Kidney (tissue), 14 donors: ENCODE results near the gene LY6G6F. TPM values are rescaled to one million over a fixed set of nuclear protein-coding genes. Genes with fewer than 3 reads are reported as not detected.

Experiments used
- DNase-seq, 5 donors: peaks; one replicate each; pipeline ENCODE4 v3.0.0-alpha.2; 2013 to 2020
- FAIRE-seq: peaks from 2 replicates; lab custom pipeline; 2012; peaks lifted over from hg19 to GRCh38; lab: Jason Lieb, UNC
- H3K27ac ChIP-seq, 2 donors: one replicate each; pipeline ENCODE4 v1.7.0; 2013; ENCODE audit warnings: low read depth in 2 of 2, low read length in 2 of 2, inconsistent platforms in 1 of 2
- H3K27me3 ChIP-seq: one replicate; pipeline ENCODE4 v1.7.1; 2013; ENCODE audit warnings: low read length, inconsistent platforms; ENCODE audit not compliant: control insufficient read depth, insufficient read depth
- H3K36me3 ChIP-seq, 3 donors: one replicate each; pipeline versions ENCODE4 v1.7.0 to v1.7.1; 2013; ENCODE audit warnings: low read length in 3 of 3, control low read depth in 1 of 3, inconsistent platforms in 1 of 3; ENCODE audit not compliant: insufficient read depth in 3 of 3, control insufficient read depth in 2 of 3
- H3K4me1 ChIP-seq, 3 donors: one replicate each; pipeline versions ENCODE4 v1.7.0 to v1.7.1; 2013; ENCODE audit warnings: low read length in 3 of 3, inconsistent platforms in 1 of 3, low read depth in 1 of 3; ENCODE audit not compliant: control insufficient read depth in 2 of 3, insufficient read depth in 2 of 3
- H3K4me3 ChIP-seq, 3 donors: one replicate each; pipeline versions ENCODE4 v1.7.0 to v1.8.1; 2013; ENCODE audit warnings: low read length in 3 of 3, control low read depth in 1 of 3, inconsistent platforms in 1 of 3
- H3K9ac ChIP-seq, 3 donors: one replicate each; pipeline versions ENCODE4 v1.7.0 to v1.7.1; 2013; ENCODE audit warnings: low read length in 3 of 3, control low read depth in 1 of 3, inconsistent platforms in 1 of 3
- H3K9me3 ChIP-seq, 3 donors: one replicate each; pipeline versions ENCODE4 v1.7.0 to v1.7.1; 2013; ENCODE audit warnings: low read length in 3 of 3, control low read depth in 1 of 3, inconsistent platforms in 1 of 3; ENCODE audit not compliant: control insufficient read depth in 2 of 3, insufficient read depth in 1 of 3
- CTCF ChIP-seq: IDR thresholded peaks from 3 replicates; pipeline ENCODE4 v1.5.1; 2012; ENCODE audit warnings: mild to moderate bottlenecking, moderate library complexity, borderline replicate concordance; ENCODE audit not compliant: insufficient read depth; ENCODE audit errors: extremely low read depth
- intact Hi-C: fragments of 100-400 bp; cut with DNase I; formaldehyde crosslinking; loops from one replicate; pipeline ENCODE4 v1.11.1; 2022
- polyA plus RNA-seq: library from polyadenylated mRNA; stranded (reverse); fragments of 350-450 nt; fragmentation: Illumina TruSeq; extraction: RNeasy Lipid Tissue Mini Kit (QIAGEN cat#74804); gene quantifications from one replicate; pipeline ENCODE4 v1.2.3, GENCODE V29; 2014; ENCODE audit warnings: low read depth, low replicate concordance; ENCODE audit not compliant: insufficient read depth
- total RNA-seq: library from RNA; stranded (reverse); fragmentation: NEBNext Ultra II Directional; extraction: Animal tissue kit (Norgen Biotek cat#: 25700); gene quantifications from one replicate; pipeline ENCODE4 v1.2.1, GENCODE V29; 2021
- donor health status: control.
- donor health status: control.
- donor health status: control.
- donor health status: control.
- donor health status: control.
- donor health status: DM: yes; HTN: yes; CAD: no.
- donor health status: Normal renal cell carcinoma (clear cell type).

Gene LY6G6F
- total and polyA plus RNA-seq, 2 donors from 2014 or later = not detected

- Histone ChIP-seq H3K27ac (no peak overlapping the region), H3K27me3 (no peaks in the 10 kb centered on the region), H3K9ac (no peak overlapping the region), H3K9me3 (no peaks in the 10 kb centered on the region), H3K4me1 (no peaks in the 10 kb centered on the region), H3K4me3 (no peak overlapping the region), H3K36me3 (peaks cover 9 to 49% (median 46%) of the 10 kb centered on the region in 3 donors)
- TF ChIP-seq CTCF = no peak
- FAIRE-seq (no peak), DNase-seq (no peak)
- intact Hi-C loops = no loop called here
Measured at GRCh38 chr6:31690231-31691077, 16.2 kb upstream of the LY6G6F start.

GRCh38 chr6:31691078-31691463, 15.6 kb upstream of the LY6G6F start:
- no peak for DNase-seq
- H3K4me1 ChIP-seq = no peaks in the 10 kb centered on the region
- H3K27ac ChIP-seq = no peak overlapping the region
- H3K9ac ChIP-seq = no peak overlapping the region
- no peak for TF ChIP-seq CTCF
- intact Hi-C loops = no loop called here
- H3K9me3 ChIP-seq = no peaks in the 10 kb centered on the region
- peaks cover 9 to 49% (median 46%) of the 10 kb centered on the region in 3 donors for H3K36me3 ChIP-seq
- no peaks in the 10 kb centered on the region for H3K27me3 ChIP-seq
- no peak overlapping the region for H3K4me3 ChIP-seq
- FAIRE-seq = no peak

- DNase-seq = no peak
Measured at GRCh38 chr6:31691564-31692108, 15.0 kb upstream of the LY6G6F start.

More at GRCh38 chr6:31691564-31692108, 15.0 kb upstream of the LY6G6F start:
- Histone ChIP-seq H3K4me1 (no peaks in the 10 kb centered on the region), H3K27ac (no peak overlapping the region), H3K36me3 (peaks cover 9 to 51% (median 46%) of the 10 kb centered on the region in 3 donors), H3K9ac (no peak overlapping the region), H3K27me3 (no peaks in the 10 kb centered on the region), H3K9me3 (no peaks in the 10 kb centered on the region), H3K4me3 (no peak overlapping the region)
- intact Hi-C loops = no loop called here
- FAIRE-seq = no peak
- TF ChIP-seq CTCF = no peak
